KMS-11 (cell line): ENCODE results near the gene DCHS2.
A peak's percentile ranks its signal among the peaks of the same experiment; 100 is the strongest.

ENCODE experiments used
- H2AFZ ChIP-seq: fragments of 200-600 bp; sonication (generic); 2 replicates; pipeline ENCODE4 v1.6.1; 2016; ENCODE audit warnings: antibody characterized with exemption, mixed run types, low read depth
- H3K27ac ChIP-seq: fragments of 200-600 bp; sonication (generic); 2 replicates; pipeline ENCODE4 v1.6.1; 2016; ENCODE audit warnings: mild to moderate bottlenecking, mixed run types
- H3K27me3 ChIP-seq: fragments of 200-600 bp; sonication (generic); 2 replicates; pipeline ENCODE4 v1.6.1; 2017; ENCODE audit warnings: mild to moderate bottlenecking, low read depth, mixed run types, moderate library complexity; ENCODE audit not compliant: insufficient read depth
- H3K36me3 ChIP-seq: fragments of 200-600 bp; sonication (generic); 2 replicates; pipeline ENCODE4 v1.6.1; 2017; ENCODE audit warnings: mild to moderate bottlenecking, mixed run types; ENCODE audit not compliant: insufficient read depth
- H3K4me1 ChIP-seq: fragments of 200-600 bp; sonication (generic); 2 replicates; pipeline ENCODE4 v1.6.1; 2016; ENCODE audit warnings: mild to moderate bottlenecking, low read depth, mixed run types; ENCODE audit not compliant: poor library complexity, severe bottlenecking
- H3K4me2 ChIP-seq: fragments of 200-600 bp; sonication (generic); 2 replicates; pipeline ENCODE4 v1.7.0; 2016; ENCODE audit warnings: mild to moderate bottlenecking, mixed run types
- H3K4me3 ChIP-seq: fragments of 200-600 bp; sonication (generic); IDR thresholded peaks from 2 replicates; pipeline ENCODE4 v1.6.1; 2017; ENCODE audit warnings: low read depth, low read length, mixed read lengths; ENCODE audit not compliant: insufficient read depth
- H3K79me2 ChIP-seq: fragments of 200-600 bp; sonication (generic); 2 replicates; pipeline ENCODE4 v1.6.1; 2016; ENCODE audit warnings: low read depth, mixed run types; ENCODE audit not compliant: insufficient read depth
- H3K9ac ChIP-seq: fragments of 200-600 bp; sonication (generic); 2 replicates; pipeline ENCODE4 v1.6.1; 2016; ENCODE audit warnings: mild to moderate bottlenecking, mixed run types
- H4K20me1 ChIP-seq: fragments of 200-600 bp; sonication (generic); 2 replicates; pipeline ENCODE4 v1.6.1; 2016; ENCODE audit warnings: mild to moderate bottlenecking, mixed run types; ENCODE audit not compliant: insufficient read depth
- TF ChIP-seq, protein P1 (sequence below): fragments of 200-600 bp; sonication (generic); conservative IDR thresholded peaks from 2 replicates; pipeline ENCODE4 v1.6.1; 2017; ENCODE audit warnings: low read depth, mild to moderate bottlenecking, antibody characterized with exemption, low read length, moderate library complexity, mixed read lengths

DCHS2 gene

GRCh38 chr4:154491341-154492271 is at the start of gene DCHS2:
DCHS2 (minus strand) TSS chr4:154491799; CDS start chr4:154491355, 444 bp downstream.
- Histone ChIP-seq H3K9ac (no peak within 1 kb of the TSS), H2AFZ (peak within 1 kb of the TSS; percentile 74; the same call in 1 of the 2 replicates), H4K20me1 (no peaks in the 10 kb centered on the region), H3K36me3 (no peaks in the 10 kb centered on the region), H3K4me1 (no peaks in the 10 kb centered on the region), H3K27me3 (no peaks in the 10 kb centered on the region), H3K27ac (no peak within 1 kb of the TSS), H3K4me2 (peak within 1 kb of the TSS; percentile 29), H3K4me3 (no peak within 1 kb of the TSS), H3K79me2 (no peaks in the 10 kb centered on the region)
- TF ChIP-seq, protein P1, sequence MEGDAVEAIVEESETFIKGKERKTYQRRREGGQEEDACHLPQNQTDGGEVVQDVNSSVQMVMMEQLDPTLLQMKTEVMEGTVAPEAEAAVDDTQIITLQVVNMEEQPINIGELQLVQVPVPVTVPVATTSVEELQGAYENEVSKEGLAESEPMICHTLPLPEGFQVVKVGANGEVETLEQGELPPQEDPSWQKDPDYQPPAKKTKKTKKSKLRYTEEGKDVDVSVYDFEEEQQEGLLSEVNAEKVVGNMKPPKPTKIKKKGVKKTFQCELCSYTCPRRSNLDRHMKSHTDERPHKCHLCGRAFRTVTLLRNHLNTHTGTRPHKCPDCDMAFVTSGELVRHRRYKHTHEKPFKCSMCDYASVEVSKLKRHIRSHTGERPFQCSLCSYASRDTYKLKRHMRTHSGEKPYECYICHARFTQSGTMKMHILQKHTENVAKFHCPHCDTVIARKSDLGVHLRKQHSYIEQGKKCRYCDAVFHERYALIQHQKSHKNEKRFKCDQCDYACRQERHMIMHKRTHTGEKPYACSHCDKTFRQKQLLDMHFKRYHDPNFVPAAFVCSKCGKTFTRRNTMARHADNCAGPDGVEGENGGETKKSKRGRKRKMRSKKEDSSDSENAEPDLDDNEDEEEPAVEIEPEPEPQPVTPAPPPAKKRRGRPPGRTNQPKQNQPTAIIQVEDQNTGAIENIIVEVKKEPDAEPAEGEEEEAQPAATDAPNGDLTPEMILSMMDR: no peak

DNA sequence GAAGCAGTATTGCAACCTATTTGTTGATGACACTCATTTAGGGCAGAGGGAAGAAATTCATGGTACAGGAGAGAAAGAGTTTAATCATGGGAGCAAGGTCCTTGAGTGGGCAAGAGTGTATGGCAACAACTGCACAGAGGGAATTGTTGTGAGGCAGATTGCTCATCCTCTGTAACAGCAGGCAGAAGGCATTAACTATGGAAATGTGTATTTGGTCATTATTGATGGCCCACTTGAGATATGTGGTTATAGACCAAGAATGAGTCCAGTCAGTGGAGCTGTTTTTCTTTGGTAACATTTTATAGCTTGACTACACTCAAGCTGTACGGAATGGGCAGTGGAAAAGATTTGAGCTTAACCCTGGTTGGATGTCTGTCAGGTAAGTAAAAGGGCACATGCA is 42.7 kb upstream of the DCHS2 start:
- no peak overlapping the region for H3K4me2 ChIP-seq
- H3K27ac ChIP-seq: no peak overlapping the region
- no peaks in the 10 kb centered on the region for H3K27me3 ChIP-seq
- TF ChIP-seq, protein P1: no peak
- H3K4me1 ChIP-seq: no peaks in the 10 kb centered on the region
- no peak overlapping the region for H3K9ac ChIP-seq
- no peaks in the 10 kb centered on the region for H3K79me2 ChIP-seq
- no peaks in the 10 kb centered on the region for H4K20me1 ChIP-seq
- no peak overlapping the region for H2AFZ ChIP-seq
- peaks cover 4% of the 10 kb centered on the region; the same call in 1 of the 2 replicates for H3K36me3 ChIP-seq
- H3K4me3 ChIP-seq: no peak overlapping the region

GRCh38 chr4:154529728-154530519 is 38.3 kb upstream of the DCHS2 start:
- Histone ChIP-seq H3K27me3 (no peaks in the 10 kb centered on the region), H3K4me3 (no peak overlapping the region), H3K36me3 (no peaks in the 10 kb centered on the region), H3K79me2 (no peaks in the 10 kb centered on the region), H2AFZ (no peak overlapping the region), H4K20me1 (no peaks in the 10 kb centered on the region), H3K4me2 (no peak overlapping the region), H3K27ac (no peak overlapping the region), H3K4me1 (peaks cover 17% of the 10 kb centered on the region), H3K9ac (no peak overlapping the region)
- TF ChIP-seq, protein P1: no peak

- H3K36me3 ChIP-seq: no peaks in the 10 kb centered on the region
- H3K4me2 ChIP-seq: no peak overlapping the region
- no peak overlapping the region for H3K9ac ChIP-seq
- TF ChIP-seq, protein P1: no peak
- no peak overlapping the region for H3K4me3 ChIP-seq
- H3K27me3 ChIP-seq: no peaks in the 10 kb centered on the region
- no peak overlapping the region for H3K27ac ChIP-seq
- no peaks in the 10 kb centered on the region for H3K79me2 ChIP-seq
- no peak overlapping the region for H2AFZ ChIP-seq
- no peaks in the 10 kb centered on the region for H4K20me1 ChIP-seq
- peaks cover 17% of the 10 kb centered on the region for H3K4me1 ChIP-seq
Measured at GRCh38 chr4:154528869-154529268, 37.3 kb upstream of the DCHS2 start.
